Activated CD8-positive, alpha-beta memory T cell treated with anti-CD3 and anti-CD28 coated beads, Interleukin-2, amount 50 U/mL, for 1 hour (primary cell): ENCODE measurements around the gene DPEP3.
"Not testable (repeated sequence)": the region's sequence is repeated elsewhere in the genome, so short reads cannot be mapped to it uniquely, and the experiment has no call there.

Experiments used
- DNase-seq: peaks from one replicate; pipeline ENCODE4 v3.0.0-alpha.2; 2020; ENCODE audit errors: extremely low read depth

Gene DPEP3

GRCh38 chr16:67979955-67980678 lies at the start of gene DPEP3:
Gene DPEP3, minus strand, starts transcription at chr16:67980499. Its CDS starts 119 bp downstream, at chr16:67980380.
- DNase-seq: no peak

GRCh38 chr16:68028996-68029395 lies 48.7 kb upstream of the DPEP3 start:
- DNase-seq: no peak

GRCh38 chr16:68022728-68023537 lies 42.6 kb upstream of the DPEP3 start, which contains the start of the genes DDX28 and DUS2:
Gene DDX28, minus strand, starts transcription at chr16:68023232. Its CDS starts 30 bp downstream, at chr16:68023202.
Gene DUS2, plus strand, starts transcription at chr16:68023284. Its CDS starts 14,740 bp downstream, at chr16:68038024.
- DNase-seq: peak; percentile 75

GRCh38 chr16:68022278-68022727 lies 42.0 kb upstream of the DPEP3 start:
- no peak for DNase-seq

GRCh38 chr16:68021490-68021889 lies 41.2 kb upstream of the DPEP3 start:
- no peak for DNase-seq

- no peak for DNase-seq
Measured at GRCh38 chr16:68019167-68019680, 38.9 kb upstream of the DPEP3 start.

GRCh38 chr16:68015681-68016080 lies 35.4 kb upstream of the DPEP3 start, which contains the start of gene DPEP2NB:
Gene DPEP2NB, minus strand, starts transcription at chr16:68015911. Its CDS starts 141 bp downstream, at chr16:68015770.
- DNase-seq: no peak

- DNase-seq: no peak
Measured at GRCh38 chr16:68013440-68013839, 33.1 kb upstream of the DPEP3 start.

GRCh38 chr16:68009872-68010271 lies 29.6 kb upstream of the DPEP3 start:
- DNase-seq: not testable (repeated sequence)

- no peak for DNase-seq
Measured at GRCh38 chr16:68009157-68009735, 28.9 kb upstream of the DPEP3 start.

GRCh38 chr16:68005786-68006286 lies 25.5 kb upstream of the DPEP3 start:
- DNase-seq: peak; percentile 24

GRCh38 chr16:68005211-68005610 lies 24.9 kb upstream of the DPEP3 start:
- DNase-seq: no peak

- DNase-seq: no peak
Measured at GRCh38 chr16:68003031-68003430, 22.7 kb upstream of the DPEP3 start.

- DNase-seq: no peak
Measured at GRCh38 chr16:68000450-68000849, 20.2 kb upstream of the DPEP3 start.

GRCh38 chr16:67999985-68000384 lies 19.7 kb upstream of the DPEP3 start:
- DNase-seq: no peak

- DNase-seq: peak; percentile 20
Measured at GRCh38 chr16:67998779-67999688, 18.7 kb upstream of the DPEP3 start, which contains the start of gene DPEP2. Gene DPEP2, minus strand, starts transcription at chr16:67999484. Its CDS starts 6,272 bp downstream, at chr16:67993212.

- DNase-seq: not testable (repeated sequence)
Measured at GRCh38 chr16:67998231-67998778, 18.0 kb upstream of the DPEP3 start.

- no peak for DNase-seq
Measured at GRCh38 chr16:67996666-67997065, 16.4 kb upstream of the DPEP3 start.

- no peak for DNase-seq
Measured at GRCh38 chr16:67995423-67995822, 15.1 kb upstream of the DPEP3 start.

GRCh38 chr16:67994040-67994408 lies 13.7 kb upstream of the DPEP3 start:
- not testable (repeated sequence) for DNase-seq
